GM23338 (cell line): ENCODE results near the gene ABL1. TPM values are rescaled to one million over a fixed set of nuclear protein-coding genes. Genes with fewer than 3 reads are reported as not detected.

Experiments
- ATAC-seq: fragments of 200-7000 bp; cut with Tn5 transposase; 3 replicates; pipeline ENCODE4 v1.9.1; 2020
- DNase-seq: peaks from one replicate; pipeline ENCODE4 v3.0.0-alpha.2; 2015; ENCODE audit warnings: low spot score
- H2AFZ ChIP-seq: fragments of 200-600 bp; sonication (generic); 2 replicates; pipeline ENCODE4 v1.8.0; 2016; ENCODE audit warnings: antibody characterized with exemption, mild to moderate bottlenecking, moderate library complexity
- H3F3A ChIP-seq: fragments of 200-600 bp; sonication (generic); replicated peaks from 2 replicates; pipeline ENCODE4 v1.8.0; 2017; ENCODE audit warnings: antibody characterized with exemption, mixed run types, low read depth
- H3K27ac ChIP-seq: fragments of 200-600 bp; sonication (generic); 2 replicates; pipeline ENCODE4 v1.6.1; 2016; ENCODE audit warnings: low read depth
- H3K27me3 ChIP-seq: fragments of 200-600 bp; sonication (generic); 2 replicates; pipeline ENCODE4 v1.8.0; 2016; ENCODE audit warnings: mild to moderate bottlenecking, mixed run types, moderate library complexity; ENCODE audit not compliant: insufficient read depth
- H3K36me3 ChIP-seq: fragments of 200-600 bp; sonication (generic); 2 replicates; pipeline ENCODE4 v1.8.0; 2016; ENCODE audit warnings: mild to moderate bottlenecking; ENCODE audit not compliant: insufficient read depth
- H3K4me1 ChIP-seq: fragments of 200-600 bp; sonication (generic); 2 replicates; pipeline ENCODE4 v1.8.0; 2016; ENCODE audit warnings: mild to moderate bottlenecking, moderate library complexity; ENCODE audit not compliant: insufficient read depth
- H3K4me2 ChIP-seq: fragments of 200-600 bp; sonication (generic); 2 replicates; pipeline ENCODE4 v1.7.1; 2017; ENCODE audit warnings: mixed run types
- H3K4me3 ChIP-seq: fragments of 200-600 bp; sonication (generic); 2 replicates; pipeline ENCODE4 v1.6.1; 2016; ENCODE audit warnings: mixed run types
- H3K79me2 ChIP-seq: fragments of 200-600 bp; sonication (generic); replicated peaks from 2 replicates; pipeline ENCODE4 v1.8.0; 2017; ENCODE audit warnings: mild to moderate bottlenecking; ENCODE audit not compliant: insufficient read depth
- H3K9me2 ChIP-seq: fragments of 200-600 bp; sonication (generic); 2 replicates; pipeline ENCODE4 v1.8.0; 2017; ENCODE audit not compliant: insufficient read depth
- H4K20me1 ChIP-seq: fragments of 200-600 bp; sonication (generic); replicated peaks from 2 replicates; pipeline ENCODE4 v1.8.0; 2017; ENCODE audit warnings: mild to moderate bottlenecking; ENCODE audit not compliant: insufficient read depth
- H3K27ac Mint-ChIP-seq: 2 replicates; pipeline ENCODE4 v1.8.0; 2020; ENCODE audit warnings: inconsistent platforms, mild to moderate bottlenecking, moderate library complexity, mixed read lengths
- H3K27me3 Mint-ChIP-seq: 3 replicates; pipeline ENCODE4 v1.8.0; 2022; ENCODE audit warnings: low read depth, mild to moderate bottlenecking, moderate library complexity, mixed read lengths, inconsistent platforms; ENCODE audit not compliant: insufficient read depth, poor library complexity
- H3K36me3 Mint-ChIP-seq: 3 replicates; pipeline ENCODE4 v1.8.0; 2021; ENCODE audit warnings: low read depth, mild to moderate bottlenecking, inconsistent platforms, moderate library complexity, mixed read lengths
- H3K4me1 Mint-ChIP-seq: 3 replicates; pipeline ENCODE4 v1.8.0; 2020; ENCODE audit warnings: mild to moderate bottlenecking, inconsistent platforms, mixed read lengths
- H3K4me3 Mint-ChIP-seq: 3 replicates; pipeline ENCODE4 v1.8.0; 2021; ENCODE audit warnings: moderate library complexity, mild to moderate bottlenecking, inconsistent platforms, mixed read lengths
- H3K9me3 Mint-ChIP-seq: 3 replicates; pipeline ENCODE4 v1.8.0; 2020; ENCODE audit warnings: moderate library complexity, mild to moderate bottlenecking, inconsistent platforms, mixed read lengths
- CREB1 ChIP-seq: fragments of 250-450 bp; sonication (Bioruptor Pico); IDR thresholded peaks from 2 replicates; pipeline ENCODE4 v1.5.0; 2020; ENCODE audit warnings: low read depth, mild to moderate bottlenecking, moderate library complexity
- EZH2 ChIP-seq: fragments of 200-600 bp; sonication (generic); IDR thresholded peaks from one replicate; pipeline ENCODE4 v1.8.0; 2017; ENCODE audit warnings: antibody characterized with exemption, mild to moderate bottlenecking, low read depth; ENCODE audit not compliant: unreplicated experiment
- NANOG ChIP-seq: IDR thresholded peaks from 2 replicates; pipeline ENCODE4 v1.6.1; 2016; ENCODE audit warnings: antibody characterized with exemption, borderline replicate concordance
- POLR2AphosphoS5 ChIP-seq: IDR thresholded peaks from 2 replicates; pipeline ENCODE4 v1.6.1; 2016; ENCODE audit warnings: antibody characterized with exemption, low read depth
- STAT1 ChIP-seq: IDR thresholded peaks from one replicate; pipeline ENCODE4 v1.6.1; 2016; ENCODE audit warnings: antibody characterized with exemption; ENCODE audit not compliant: unreplicated experiment
- ZNF114 ChIP-seq: fragments of 250-450 bp; sonication (Bioruptor Pico); IDR thresholded peaks from 2 replicates; pipeline ENCODE4 v1.5.0; 2020; ENCODE audit warnings: mild to moderate bottlenecking, moderate library complexity
- polyA plus RNA-seq: library from polyadenylated mRNA; unstranded; fragments of >200 nt; fragmentation: Nextera tagmentation; extraction: Ambion mirVana; gene quantifications from 2 replicates; pipeline ENCODE4 v1.2.1, GENCODE V29; 2016
- total RNA-seq: library from RNA; depleted of rRNA; stranded (reverse); fragments of >200 nt; shearing (Covaris generic); gene quantifications from 2 replicates; pipeline ENCODE4 v1.2.3, GENCODE V29; 2014
- TF ChIP-seq, protein P1 (sequence below): IDR thresholded peaks from 2 replicates; pipeline ENCODE4 v1.6.1; 2016; ENCODE audit warnings: antibody characterized with exemption
- TF ChIP-seq, protein P2 (sequence below): IDR thresholded peaks from one replicate; pipeline ENCODE4 v1.6.1; 2018; ENCODE audit warnings: antibody characterized with exemption; ENCODE audit not compliant: unreplicated experiment
- TF ChIP-seq, protein P3 (sequence below): fragments of 250-450 bp; sonication (Bioruptor Pico); IDR thresholded peaks from 2 replicates; pipeline ENCODE4 v1.5.0; 2020; ENCODE audit warnings: mild to moderate bottlenecking, moderate library complexity
- TF ChIP-seq, protein P4 (sequence below), 2 experiments: fragments of 200-600 bp in 1 of 2; sonication (generic) in 1 of 2; conservative IDR thresholded peaks; 2 replicates each; pipeline versions ENCODE4 v1.5.1 to v1.6.1; 2016 to 2017; ENCODE audit warnings: antibody characterized with exemption in 2 of 2, low read depth in 2 of 2, mild to moderate bottlenecking in 2 of 2, moderate library complexity in 1 of 2

The ABL1 gene
- total and polyA plus RNA-seq, 2 experiments from 2014 or later: 20.7 to 85.1 TPM

DNA sequence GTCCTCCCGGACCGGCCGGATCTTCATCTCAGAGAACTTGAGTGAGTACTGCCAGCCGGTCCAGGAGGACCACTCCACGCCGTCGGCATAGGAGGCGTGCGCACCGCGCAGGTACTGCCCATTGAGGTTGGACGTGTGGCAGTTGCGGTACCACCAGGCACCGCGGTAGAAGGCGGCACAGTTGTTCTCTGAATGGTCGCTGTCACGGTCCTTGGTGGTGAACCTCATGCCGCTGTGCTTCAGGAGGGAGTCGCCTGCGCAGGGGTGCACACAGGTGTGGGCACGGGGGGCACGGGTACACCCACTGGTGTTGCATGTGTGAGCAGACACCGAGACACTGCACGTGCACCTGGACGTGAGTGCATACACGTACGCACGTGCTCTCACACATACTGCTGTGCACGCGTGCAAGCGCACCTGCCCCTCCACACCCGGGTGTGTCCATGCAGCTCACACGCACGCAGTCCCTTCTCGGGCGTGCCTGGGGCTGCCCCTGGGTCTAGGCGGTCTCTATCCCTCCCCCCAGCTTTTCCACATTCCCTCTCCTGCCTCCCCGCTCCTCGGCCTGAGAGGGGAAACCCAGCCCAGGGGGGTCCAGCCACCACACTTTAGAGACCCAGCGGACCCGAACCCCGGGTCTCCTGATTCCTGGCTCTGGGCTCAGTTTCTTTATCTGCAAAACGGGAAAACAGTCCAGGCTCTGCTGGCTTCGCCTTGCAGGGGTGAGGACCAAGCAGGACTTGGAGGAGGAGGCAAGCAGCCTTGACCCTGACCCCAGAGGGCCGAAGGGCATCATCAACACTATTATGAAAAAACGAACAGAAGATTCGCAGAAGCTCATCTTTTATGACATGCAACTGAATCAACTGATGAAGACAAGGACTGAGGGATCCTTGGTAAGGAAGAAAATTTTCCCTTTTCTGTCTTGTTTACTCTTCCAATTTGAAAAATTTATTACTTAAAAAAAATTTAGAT lies 69.3 kb downstream of the ABL1 start:
- no peak overlapping the region for H3K27ac Mint-ChIP-seq

More for the DNA sequence above, 69.3 kb downstream of the ABL1 start:
- Mint-ChIP-seq H3K4me3 (no peak overlapping the region), H3K4me1 (peaks cover 4% of the 10 kb centered on the region; the same call in 2 of the 3 replicates), H3K36me3 (no peaks in the 10 kb centered on the region), H3K9me3 (no peaks in the 10 kb centered on the region), H3K27me3 (peaks cover 9% of the 10 kb centered on the region)
- Histone ChIP-seq H3K4me1 (no peaks in the 10 kb centered on the region), H3K79me2 (no peaks in the 10 kb centered on the region), H3F3A (no peaks in the 10 kb centered on the region), H4K20me1 (no peaks in the 10 kb centered on the region), H3K27me3 (no peaks in the 10 kb centered on the region), H2AFZ (no peak overlapping the region), H3K27ac (no peak overlapping the region), H3K36me3 (no peaks in the 10 kb centered on the region), H3K9me2 (no peaks in the 10 kb centered on the region), H3K4me3 (no peak overlapping the region), H3K4me2 (no peak overlapping the region)
- ATAC-seq (no peak), DNase-seq (no peak)
- TF ChIP-seq CREB1 (CRISPR knock-in tag): no peak
- TF ChIP-seq, protein P1, sequence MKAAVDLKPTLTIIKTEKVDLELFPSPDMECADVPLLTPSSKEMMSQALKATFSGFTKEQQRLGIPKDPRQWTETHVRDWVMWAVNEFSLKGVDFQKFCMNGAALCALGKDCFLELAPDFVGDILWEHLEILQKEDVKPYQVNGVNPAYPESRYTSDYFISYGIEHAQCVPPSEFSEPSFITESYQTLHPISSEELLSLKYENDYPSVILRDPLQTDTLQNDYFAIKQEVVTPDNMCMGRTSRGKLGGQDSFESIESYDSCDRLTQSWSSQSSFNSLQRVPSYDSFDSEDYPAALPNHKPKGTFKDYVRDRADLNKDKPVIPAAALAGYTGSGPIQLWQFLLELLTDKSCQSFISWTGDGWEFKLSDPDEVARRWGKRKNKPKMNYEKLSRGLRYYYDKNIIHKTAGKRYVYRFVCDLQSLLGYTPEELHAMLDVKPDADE: no peak
- TF ChIP-seq POLR2AphosphoS5: no peak
- TF ChIP-seq ZNF114 (CRISPR knock-in tag): no peak
- TF ChIP-seq, protein P2, sequence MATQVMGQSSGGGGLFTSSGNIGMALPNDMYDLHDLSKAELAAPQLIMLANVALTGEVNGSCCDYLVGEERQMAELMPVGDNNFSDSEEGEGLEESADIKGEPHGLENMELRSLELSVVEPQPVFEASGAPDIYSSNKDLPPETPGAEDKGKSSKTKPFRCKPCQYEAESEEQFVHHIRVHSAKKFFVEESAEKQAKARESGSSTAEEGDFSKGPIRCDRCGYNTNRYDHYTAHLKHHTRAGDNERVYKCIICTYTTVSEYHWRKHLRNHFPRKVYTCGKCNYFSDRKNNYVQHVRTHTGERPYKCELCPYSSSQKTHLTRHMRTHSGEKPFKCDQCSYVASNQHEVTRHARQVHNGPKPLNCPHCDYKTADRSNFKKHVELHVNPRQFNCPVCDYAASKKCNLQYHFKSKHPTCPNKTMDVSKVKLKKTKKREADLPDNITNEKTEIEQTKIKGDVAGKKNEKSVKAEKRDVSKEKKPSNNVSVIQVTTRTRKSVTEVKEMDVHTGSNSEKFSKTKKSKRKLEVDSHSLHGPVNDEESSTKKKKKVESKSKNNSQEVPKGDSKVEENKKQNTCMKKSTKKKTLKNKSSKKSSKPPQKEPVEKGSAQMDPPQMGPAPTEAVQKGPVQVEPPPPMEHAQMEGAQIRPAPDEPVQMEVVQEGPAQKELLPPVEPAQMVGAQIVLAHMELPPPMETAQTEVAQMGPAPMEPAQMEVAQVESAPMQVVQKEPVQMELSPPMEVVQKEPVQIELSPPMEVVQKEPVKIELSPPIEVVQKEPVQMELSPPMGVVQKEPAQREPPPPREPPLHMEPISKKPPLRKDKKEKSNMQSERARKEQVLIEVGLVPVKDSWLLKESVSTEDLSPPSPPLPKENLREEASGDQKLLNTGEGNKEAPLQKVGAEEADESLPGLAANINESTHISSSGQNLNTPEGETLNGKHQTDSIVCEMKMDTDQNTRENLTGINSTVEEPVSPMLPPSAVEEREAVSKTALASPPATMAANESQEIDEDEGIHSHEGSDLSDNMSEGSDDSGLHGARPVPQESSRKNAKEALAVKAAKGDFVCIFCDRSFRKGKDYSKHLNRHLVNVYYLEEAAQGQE: no peak
- TF ChIP-seq NANOG: no peak
- TF ChIP-seq, protein P3, sequence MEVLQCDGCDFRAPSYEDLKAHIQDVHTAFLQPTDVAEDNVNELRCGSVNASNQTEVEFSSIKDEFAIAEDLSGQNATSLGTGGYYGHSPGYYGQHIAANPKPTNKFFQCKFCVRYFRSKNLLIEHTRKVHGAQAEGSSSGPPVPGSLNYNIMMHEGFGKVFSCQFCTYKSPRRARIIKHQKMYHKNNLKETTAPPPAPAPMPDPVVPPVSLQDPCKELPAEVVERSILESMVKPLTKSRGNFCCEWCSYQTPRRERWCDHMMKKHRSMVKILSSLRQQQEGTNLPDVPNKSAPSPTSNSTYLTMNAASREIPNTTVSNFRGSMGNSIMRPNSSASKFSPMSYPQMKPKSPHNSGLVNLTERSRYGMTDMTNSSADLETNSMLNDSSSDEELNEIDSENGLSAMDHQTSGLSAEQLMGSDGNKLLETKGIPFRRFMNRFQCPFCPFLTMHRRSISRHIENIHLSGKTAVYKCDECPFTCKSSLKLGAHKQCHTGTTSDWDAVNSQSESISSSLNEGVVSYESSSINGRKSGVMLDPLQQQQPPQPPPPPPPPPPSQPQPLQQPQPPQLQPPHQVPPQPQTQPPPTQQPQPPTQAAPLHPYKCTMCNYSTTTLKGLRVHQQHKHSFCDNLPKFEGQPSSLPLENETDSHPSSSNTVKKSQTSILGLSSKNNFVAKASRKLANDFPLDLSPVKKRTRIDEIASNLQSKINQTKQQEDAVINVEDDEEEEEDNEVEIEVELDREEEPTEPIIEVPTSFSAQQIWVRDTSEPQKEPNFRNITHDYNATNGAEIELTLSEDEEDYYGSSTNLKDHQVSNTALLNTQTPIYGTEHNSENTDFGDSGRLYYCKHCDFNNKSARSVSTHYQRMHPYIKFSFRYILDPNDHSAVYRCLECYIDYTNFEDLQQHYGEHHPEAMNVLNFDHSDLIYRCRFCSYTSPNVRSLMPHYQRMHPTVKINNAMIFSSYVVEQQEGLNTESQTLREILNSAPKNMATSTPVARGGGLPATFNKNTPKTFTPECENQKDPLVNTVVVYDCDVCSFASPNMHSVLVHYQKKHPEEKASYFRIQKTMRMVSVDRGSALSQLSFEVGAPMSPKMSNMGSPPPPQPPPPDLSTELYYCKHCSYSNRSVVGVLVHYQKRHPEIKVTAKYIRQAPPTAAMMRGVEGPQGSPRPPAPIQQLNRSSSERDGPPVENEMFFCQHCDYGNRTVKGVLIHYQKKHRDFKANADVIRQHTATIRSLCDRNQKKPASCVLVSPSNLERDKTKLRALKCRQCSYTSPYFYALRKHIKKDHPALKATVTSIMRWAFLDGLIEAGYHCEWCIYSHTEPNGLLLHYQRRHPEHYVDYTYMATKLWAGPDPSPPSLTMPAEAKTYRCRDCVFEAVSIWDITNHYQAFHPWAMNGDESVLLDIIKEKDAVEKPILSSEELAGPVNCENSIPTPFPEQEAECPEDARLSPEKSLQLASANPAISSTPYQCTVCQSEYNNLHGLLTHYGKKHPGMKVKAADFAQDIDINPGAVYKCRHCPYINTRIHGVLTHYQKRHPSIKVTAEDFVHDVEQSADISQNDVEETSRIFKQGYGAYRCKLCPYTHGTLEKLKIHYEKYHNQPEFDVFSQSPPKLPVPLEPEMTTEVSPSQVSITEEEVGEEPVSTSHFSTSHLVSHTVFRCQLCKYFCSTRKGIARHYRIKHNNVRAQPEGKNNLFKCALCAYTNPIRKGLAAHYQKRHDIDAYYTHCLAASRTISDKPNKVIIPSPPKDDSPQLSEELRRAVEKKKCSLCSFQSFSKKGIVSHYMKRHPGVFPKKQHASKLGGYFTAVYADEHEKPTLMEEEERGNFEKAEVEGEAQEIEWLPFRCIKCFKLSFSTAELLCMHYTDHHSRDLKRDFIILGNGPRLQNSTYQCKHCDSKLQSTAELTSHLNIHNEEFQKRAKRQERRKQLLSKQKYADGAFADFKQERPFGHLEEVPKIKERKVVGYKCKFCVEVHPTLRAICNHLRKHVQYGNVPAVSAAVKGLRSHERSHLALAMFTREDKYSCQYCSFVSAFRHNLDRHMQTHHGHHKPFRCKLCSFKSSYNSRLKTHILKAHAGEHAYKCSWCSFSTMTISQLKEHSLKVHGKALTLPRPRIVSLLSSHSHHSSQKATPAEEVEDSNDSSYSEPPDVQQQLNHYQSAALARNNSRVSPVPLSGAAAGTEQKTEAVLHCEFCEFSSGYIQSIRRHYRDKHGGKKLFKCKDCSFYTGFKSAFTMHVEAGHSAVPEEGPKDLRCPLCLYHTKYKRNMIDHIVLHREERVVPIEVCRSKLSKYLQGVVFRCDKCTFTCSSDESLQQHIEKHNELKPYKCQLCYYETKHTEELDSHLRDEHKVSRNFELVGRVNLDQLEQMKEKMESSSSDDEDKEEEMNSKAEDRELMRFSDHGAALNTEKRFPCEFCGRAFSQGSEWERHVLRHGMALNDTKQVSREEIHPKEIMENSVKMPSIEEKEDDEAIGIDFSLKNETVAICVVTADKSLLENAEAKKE (CRISPR knock-in tag): no peak
- no peak for TF ChIP-seq EZH2
- TF ChIP-seq, protein P4, sequence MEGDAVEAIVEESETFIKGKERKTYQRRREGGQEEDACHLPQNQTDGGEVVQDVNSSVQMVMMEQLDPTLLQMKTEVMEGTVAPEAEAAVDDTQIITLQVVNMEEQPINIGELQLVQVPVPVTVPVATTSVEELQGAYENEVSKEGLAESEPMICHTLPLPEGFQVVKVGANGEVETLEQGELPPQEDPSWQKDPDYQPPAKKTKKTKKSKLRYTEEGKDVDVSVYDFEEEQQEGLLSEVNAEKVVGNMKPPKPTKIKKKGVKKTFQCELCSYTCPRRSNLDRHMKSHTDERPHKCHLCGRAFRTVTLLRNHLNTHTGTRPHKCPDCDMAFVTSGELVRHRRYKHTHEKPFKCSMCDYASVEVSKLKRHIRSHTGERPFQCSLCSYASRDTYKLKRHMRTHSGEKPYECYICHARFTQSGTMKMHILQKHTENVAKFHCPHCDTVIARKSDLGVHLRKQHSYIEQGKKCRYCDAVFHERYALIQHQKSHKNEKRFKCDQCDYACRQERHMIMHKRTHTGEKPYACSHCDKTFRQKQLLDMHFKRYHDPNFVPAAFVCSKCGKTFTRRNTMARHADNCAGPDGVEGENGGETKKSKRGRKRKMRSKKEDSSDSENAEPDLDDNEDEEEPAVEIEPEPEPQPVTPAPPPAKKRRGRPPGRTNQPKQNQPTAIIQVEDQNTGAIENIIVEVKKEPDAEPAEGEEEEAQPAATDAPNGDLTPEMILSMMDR (conservative IDR thresholded peaks at IDR 0.05; ENCODE audit: low read depth in 2 of 2): no peak
- TF ChIP-seq STAT1: no peak
